ENCODE data around the gene FN1.

FN1 gene

DNA sequence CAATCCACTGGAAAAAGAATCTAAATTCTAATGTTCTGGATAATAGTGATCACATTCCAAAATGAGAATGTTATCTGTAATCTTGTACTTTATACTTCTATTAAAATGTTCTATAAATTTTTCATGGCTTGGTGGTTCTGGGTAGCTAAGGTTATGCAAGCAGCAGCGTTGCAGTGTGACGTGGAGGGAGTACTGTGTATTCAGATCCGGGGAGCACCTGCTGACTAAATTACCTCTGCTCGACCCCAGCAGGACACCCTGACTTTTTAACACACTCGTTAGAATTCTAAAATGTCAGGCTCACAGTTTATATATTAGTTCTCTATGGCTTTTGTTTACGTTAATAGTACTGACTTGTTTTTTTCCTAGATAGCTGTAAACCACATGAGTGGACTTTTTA, 111.1 kb downstream of the FN1 start:
- Histone ChIP-seq H2AFZ (ENCODE audit: low read length) (no peak overlapping the region), H2BK5ac (ENCODE audit: low read length) (no peak overlapping the region), H2BK12ac (ENCODE audit: low read length) (no peak overlapping the region), H2AK5ac (ENCODE audit: low read depth, low read length) (no peak overlapping the region), H3K27me3 (ENCODE audit: control insufficient read depth in 3 of 3, insufficient read depth in 3 of 3, low read depth in 1 of 3, low read length in 3 of 3) (no peaks in the 10 kb centered on the region), H3K79me1 (ENCODE audit: low read depth, low read length) (peaks cover 3% of the 10 kb centered on the region), H3K4ac (ENCODE audit: low read length) (no peak overlapping the region), H3K36me3 (replicated peaks in 1 of 2; ENCODE audit: control insufficient read depth in 2 of 2, insufficient read depth in 2 of 2, low read length in 2 of 2) (peaks cover 6 to 22% of the 10 kb centered on the region in 2 donors), H3K9ac (ENCODE audit: low read depth, low read length, poor library complexity) (no peak overlapping the region), H2BK120ac (ENCODE audit: low read depth, low read length) (no peak overlapping the region), H3K4me3 (ENCODE audit: low read length in 2 of 2) (no peak overlapping the region), H3K14ac (ENCODE audit: low read length) (no peak overlapping the region), H3K23ac (ENCODE audit: low read depth, low read length, poor library complexity) (no peak overlapping the region), H3K4me1 (ENCODE audit: control insufficient read depth in 2 of 2, insufficient read depth in 1 of 2, low read depth in 1 of 2, low read length in 2 of 2) (no peaks in the 10 kb centered on the region), H4K91ac (ENCODE audit: low read depth, low read length, poor library complexity) (no peak overlapping the region), H3K27ac (replicated peaks; ENCODE audit: low read length) (no peak overlapping the region), H3K4me2 (ENCODE audit: insufficient read depth, low read length, poor library complexity, severe bottlenecking) (no peak overlapping the region), H2BK15ac (ENCODE audit: low read length) (no peak overlapping the region), H4K8ac (ENCODE audit: low read depth, low read length) (no peak overlapping the region), H3K9me3 (replicated peaks in 1 of 2; ENCODE audit: control insufficient read depth in 2 of 2, insufficient read depth in 1 of 2, low read depth in 1 of 2, low read length in 2 of 2) (no peaks in the 10 kb centered on the region), H3K18ac (ENCODE audit: low read length) (no peak overlapping the region)
- DNase-seq (ENCODE audit: low spot score) = no peak
- no CpG with 5 or more reads among the region's 6 CpGs for WGBS, 2 donors (ENCODE audit: extremely low coverage in 2 of 2, insufficient read length in 2 of 2, insufficient replicate concordance in 1 of 2)

DNA sequence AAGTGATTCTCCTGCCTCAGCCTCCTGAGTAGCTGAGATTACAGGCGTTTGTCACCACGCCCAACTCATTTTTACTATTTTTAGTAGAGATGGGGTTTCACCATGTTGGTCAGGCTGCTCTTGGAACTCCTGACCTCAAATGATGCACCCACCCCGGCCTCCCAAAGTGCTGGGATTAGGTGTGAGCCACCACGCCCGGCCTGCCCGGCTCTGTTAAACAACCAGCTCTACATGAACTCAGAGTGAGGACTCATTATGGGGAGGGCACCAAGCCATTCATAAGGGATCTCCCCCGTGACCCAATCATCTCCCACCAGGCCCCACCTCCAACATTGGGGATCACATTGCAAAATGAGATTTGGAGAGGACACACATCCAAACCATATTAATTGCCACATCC, 115.2 kb downstream of the FN1 start:
- Histone ChIP-seq H3K9me3 (replicated peaks in 1 of 2; ENCODE audit: control insufficient read depth in 2 of 2, insufficient read depth in 1 of 2, low read depth in 1 of 2, low read length in 2 of 2) (no peaks in the 10 kb centered on the region), H3K36me3 (replicated peaks in 1 of 2; ENCODE audit: control insufficient read depth in 2 of 2, insufficient read depth in 2 of 2, low read length in 2 of 2) (peaks cover 4 to 11% of the 10 kb centered on the region in 2 donors), H2BK5ac (ENCODE audit: low read length) (no peak overlapping the region), H3K14ac (ENCODE audit: low read length) (no peak overlapping the region), H3K18ac (ENCODE audit: low read length) (no peak overlapping the region), H2AFZ (ENCODE audit: low read length) (no peak overlapping the region), H3K79me1 (ENCODE audit: low read depth, low read length) (peaks cover 4% of the 10 kb centered on the region), H3K4me2 (ENCODE audit: insufficient read depth, low read length, poor library complexity, severe bottlenecking) (no peak overlapping the region), H4K8ac (ENCODE audit: low read depth, low read length) (no peak overlapping the region), H3K4ac (ENCODE audit: low read length) (no peak overlapping the region), H2BK120ac (ENCODE audit: low read depth, low read length) (no peak overlapping the region), H2BK15ac (ENCODE audit: low read length) (no peak overlapping the region), H3K4me3 (ENCODE audit: low read length in 2 of 2) (no peak overlapping the region), H3K9ac (ENCODE audit: low read depth, low read length, poor library complexity) (no peak overlapping the region), H3K27me3 (ENCODE audit: control insufficient read depth in 3 of 3, insufficient read depth in 3 of 3, low read depth in 1 of 3, low read length in 3 of 3) (no peaks in the 10 kb centered on the region), H2BK12ac (ENCODE audit: low read length) (no peak overlapping the region), H3K4me1 (ENCODE audit: control insufficient read depth in 2 of 2, insufficient read depth in 1 of 2, low read depth in 1 of 2, low read length in 2 of 2) (no peaks in the 10 kb centered on the region), H3K23ac (ENCODE audit: low read depth, low read length, poor library complexity) (no peak overlapping the region), H4K91ac (ENCODE audit: low read depth, low read length, poor library complexity) (no peak overlapping the region), H2AK5ac (ENCODE audit: low read depth, low read length) (no peak overlapping the region), H3K27ac (replicated peaks; ENCODE audit: low read length) (no peak overlapping the region)
- DNase-seq (ENCODE audit: low spot score) = no peak
- whole genome bisulfite sequencing, 2 donors (ENCODE audit: extremely low coverage in 2 of 2, insufficient read length in 2 of 2, insufficient replicate concordance in 1 of 2) = no CpG with 5 or more reads among the region's 7 CpGs

- Histone ChIP-seq H3K79me1 (ENCODE audit: low read depth, low read length) (peaks cover 5% of the 10 kb centered on the region), H2BK12ac (ENCODE audit: low read length) (no peak overlapping the region), H3K4me3 (ENCODE audit: low read length in 2 of 2) (no peak overlapping the region), H3K4ac (ENCODE audit: low read length) (no peak overlapping the region), H2AK5ac (ENCODE audit: low read depth, low read length) (no peak overlapping the region), H4K8ac (ENCODE audit: low read depth, low read length) (no peak overlapping the region), H4K91ac (ENCODE audit: low read depth, low read length, poor library complexity) (no peak overlapping the region), H3K14ac (ENCODE audit: low read length) (no peak overlapping the region), H2AFZ (ENCODE audit: low read length) (no peak overlapping the region), H3K4me2 (ENCODE audit: insufficient read depth, low read length, poor library complexity, severe bottlenecking) (no peak overlapping the region), H2BK15ac (ENCODE audit: low read length) (no peak overlapping the region), H3K4me1 (ENCODE audit: control insufficient read depth in 2 of 2, insufficient read depth in 1 of 2, low read depth in 1 of 2, low read length in 2 of 2) (no peaks in the 10 kb centered on the region), H3K36me3 (replicated peaks in 1 of 2; ENCODE audit: control insufficient read depth in 2 of 2, insufficient read depth in 2 of 2, low read length in 2 of 2) (peaks cover 4 to 13% of the 10 kb centered on the region in 2 donors), H2BK120ac (ENCODE audit: low read depth, low read length) (no peak overlapping the region), H2BK5ac (ENCODE audit: low read length) (no peak overlapping the region), H3K9me3 (replicated peaks in 1 of 2; ENCODE audit: control insufficient read depth in 2 of 2, insufficient read depth in 1 of 2, low read depth in 1 of 2, low read length in 2 of 2) (no peaks in the 10 kb centered on the region), H3K9ac (ENCODE audit: low read depth, low read length, poor library complexity) (no peak overlapping the region), H3K18ac (ENCODE audit: low read length) (no peak overlapping the region), H3K27ac (replicated peaks; ENCODE audit: low read length) (no peak overlapping the region), H3K23ac (ENCODE audit: low read depth, low read length, poor library complexity) (no peak overlapping the region), H3K27me3 (ENCODE audit: control insufficient read depth in 3 of 3, insufficient read depth in 3 of 3, low read depth in 1 of 3, low read length in 3 of 3) (no peaks in the 10 kb centered on the region)
- DNase-seq (ENCODE audit: low spot score) = no peak
- WGBS, 2 donors (ENCODE audit: extremely low coverage in 2 of 2, insufficient read length in 2 of 2, insufficient replicate concordance in 1 of 2) = no CpG with 5 or more reads among the region's 3 CpGs
Observed at GRCh38 chr2:215320102-215320501, 115.8 kb downstream of the FN1 start.

- no CpG with 5 or more reads among the region's 5 CpGs for WGBS, 2 donors (ENCODE audit: extremely low coverage in 2 of 2, insufficient read length in 2 of 2, insufficient replicate concordance in 1 of 2)
- no peaks in the 10 kb centered on the region for H3K9me3 ChIP-seq (replicated peaks in 1 of 2; ENCODE audit: control insufficient read depth in 2 of 2, insufficient read depth in 1 of 2, low read depth in 1 of 2, low read length in 2 of 2)
- no peak overlapping the region for H3K4me2 ChIP-seq (ENCODE audit: insufficient read depth, low read length, poor library complexity, severe bottlenecking)
- H3K27ac ChIP-seq (replicated peaks; ENCODE audit: low read length) = no peak overlapping the region
- no peak overlapping the region for H2AFZ ChIP-seq (ENCODE audit: low read length)
- H2BK120ac ChIP-seq (ENCODE audit: low read depth, low read length) = no peak overlapping the region
- no peak overlapping the region for H4K91ac ChIP-seq (ENCODE audit: low read depth, low read length, poor library complexity)
- H3K9ac ChIP-seq (ENCODE audit: low read depth, low read length, poor library complexity) = no peak overlapping the region
- no peaks in the 10 kb centered on the region for H3K4me1 ChIP-seq (ENCODE audit: control insufficient read depth in 2 of 2, insufficient read depth in 1 of 2, low read depth in 1 of 2, low read length in 2 of 2)
- H3K4ac ChIP-seq (ENCODE audit: low read length) = no peak overlapping the region
- H2AK5ac ChIP-seq (ENCODE audit: low read depth, low read length) = no peak overlapping the region
- DNase-seq (ENCODE audit: low spot score) = no peak
- peaks cover 4 to 15% of the 10 kb centered on the region in 2 donors for H3K36me3 ChIP-seq (replicated peaks in 1 of 2; ENCODE audit: control insufficient read depth in 2 of 2, insufficient read depth in 2 of 2, low read length in 2 of 2)
- no peak overlapping the region for H3K18ac ChIP-seq (ENCODE audit: low read length)
- H3K27me3 ChIP-seq (ENCODE audit: control insufficient read depth in 3 of 3, insufficient read depth in 3 of 3, low read depth in 1 of 3, low read length in 3 of 3) = no peaks in the 10 kb centered on the region
- no peak overlapping the region for H2BK15ac ChIP-seq (ENCODE audit: low read length)
- no peak overlapping the region for H2BK5ac ChIP-seq (ENCODE audit: low read length)
- H3K14ac ChIP-seq (ENCODE audit: low read length) = no peak overlapping the region
- no peak overlapping the region for H3K23ac ChIP-seq (ENCODE audit: low read depth, low read length, poor library complexity)
- H3K79me1 ChIP-seq (ENCODE audit: low read depth, low read length) = peaks cover 5% of the 10 kb centered on the region
- no peak overlapping the region for H2BK12ac ChIP-seq (ENCODE audit: low read length)
- H3K4me3 ChIP-seq (ENCODE audit: low read length in 2 of 2) = no peak overlapping the region
- H4K8ac ChIP-seq (ENCODE audit: low read depth, low read length) = no peak overlapping the region
Observed at GRCh38 chr2:215319500-215319899, 116.4 kb downstream of the FN1 start.

Data from neuronal stem cell (in vitro differentiated cells).